Gastrocnemius medialis (tissue), 4 donors: ENCODE data around the gene MACROD1. TPM values are rescaled to one million over a fixed set of nuclear protein-coding genes. Genes with fewer than 3 reads are reported as not detected.
A peak's percentile ranks its signal among the peaks of the same experiment; 100 is the strongest.

Source experiments
- ATAC-seq, 2 donors: fragments of 150-250 bp; one replicate each; pipeline ENCODE4 v1.9.1; 2016
- DNase-seq, 2 donors: peaks; one replicate each; pipeline ENCODE4 v3.0.0-alpha.2; 2019
- H3K27ac ChIP-seq, 4 donors: fragments of 200-600 bp; sonication (generic); 1 replicate in 1 of 4; 2 replicates in 3 of 4; pipeline ENCODE4 v1.5.1; 2016 to 2018; ENCODE audit warnings: mild to moderate bottlenecking in 2 of 4, moderate library complexity in 1 of 4
- H3K27me3 ChIP-seq, 3 donors: fragments of 200-600 bp; sonication (generic) in 2 of 3; 1 replicate in 1 of 3; 2 replicates in 2 of 3; pipeline versions ENCODE4 v1.5.1 to v1.6.0; 2016 to 2019; ENCODE audit warnings: mild to moderate bottlenecking in 1 of 3, moderate library complexity in 1 of 3
- H3K36me3 ChIP-seq, 2 donors: fragments of 200-600 bp; sonication (generic) in 1 of 2; one replicate each; pipeline ENCODE4 v1.5.1; 2017 to 2018
- H3K4me1 ChIP-seq, 2 donors: fragments of 200-600 bp; sonication (generic) in 1 of 2; one replicate each; pipeline ENCODE4 v1.5.1; 2016 to 2017; ENCODE audit warnings: mild to moderate bottlenecking in 2 of 2
- H3K4me3 ChIP-seq, 4 donors: fragments of 200-600 bp; sonication (generic) in 3 of 4; 1 replicate in 1 of 4; 2 replicates in 3 of 4; pipeline ENCODE4 v1.5.1; 2016 to 2019; ENCODE audit warnings: mild to moderate bottlenecking in 2 of 4
- H3K9me3 ChIP-seq, 3 donors: fragments of 200-600 bp; sonication (generic) in 2 of 3; 1 replicate in 1 of 3; 2 replicates in 2 of 3; pipeline ENCODE4 v1.5.1; 2016 to 2019
- POLR2A ChIP-seq, 2 donors: fragments of 450-650 bp; IDR thresholded peaks; one replicate each; pipeline ENCODE4 v1.6.1; 2017; ENCODE audit warnings: antibody characterized with exemption in 2 of 2, mild to moderate bottlenecking in 2 of 2, moderate library complexity in 2 of 2
- in situ Hi-C, 4 donors: fragments of 200-750 bp; cut with MboI; loops; one replicate each; pipeline versions ENCODE4 v1.15.0 to v1.8.0; 2017; ENCODE audit warnings: low sequenced_read_pairs in 4 of 4
- intact Hi-C: fragments of 100-400 bp; cut with DNase I; formaldehyde crosslinking; loops from one replicate; pipeline ENCODE4 v1.15.1; 2023; ENCODE audit warnings: low total_unique reads
- total RNA-seq, 4 donors: library from RNA; depleted of rRNA; stranded (reverse); fragments of >200 nt; gene quantifications; one replicate each; pipeline versions ENCODE4 v1.1.0 to v1.2.3, GENCODE V29; 2016
- TF ChIP-seq, protein P1 (sequence below), 5 experiments: fragments of 450-650 bp in 3 of 5; fragments of 200-600 bp in 2 of 5; sonication (generic) in 2 of 5; IDR thresholded peaks in 4 of 5; conservative IDR thresholded peaks in 1 of 5; 1 replicate in 4 of 5; 2 replicates in 1 of 5; pipeline ENCODE4 v1.5.1; 2016 to 2019; ENCODE audit warnings: antibody characterized with exemption in 5 of 5, mild to moderate bottlenecking in 3 of 5, moderate library complexity in 3 of 5

MACROD1 gene
- total RNA-seq, 4 donors from 2014 or later: 162 to 308 (median 205) TPM

DNA sequence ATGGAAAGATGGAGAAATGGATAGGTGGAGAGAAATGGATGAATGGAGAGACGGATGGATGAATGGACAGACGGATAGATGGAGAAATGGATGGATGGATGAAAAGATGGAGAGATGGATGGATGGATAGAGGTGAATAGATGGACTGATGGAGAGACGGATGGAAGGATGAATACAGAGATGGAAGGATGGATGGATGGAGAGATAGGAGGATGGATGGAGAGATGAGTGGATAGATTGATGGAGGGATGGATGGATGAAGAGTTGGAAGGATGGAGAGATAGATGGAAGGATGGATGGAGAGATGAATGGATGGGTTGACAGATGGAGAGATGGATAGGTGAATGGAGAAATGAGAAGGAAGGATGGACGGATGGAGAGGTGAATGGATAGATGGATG is 66.5 kb downstream of the MACROD1 start:
- peaks cover 52% of the 10 kb centered on the region in 2 donors for H3K4me1 ChIP-seq
- H3K27ac ChIP-seq: no peak overlapping the region
- DNase-seq: no peak
- intact Hi-C loops (no loop called here), in situ Hi-C loops (no loop called here)
- no peak for TF ChIP-seq POLR2A (IDR thresholded peaks at IDR 0.05)
- TF ChIP-seq, protein P1, sequence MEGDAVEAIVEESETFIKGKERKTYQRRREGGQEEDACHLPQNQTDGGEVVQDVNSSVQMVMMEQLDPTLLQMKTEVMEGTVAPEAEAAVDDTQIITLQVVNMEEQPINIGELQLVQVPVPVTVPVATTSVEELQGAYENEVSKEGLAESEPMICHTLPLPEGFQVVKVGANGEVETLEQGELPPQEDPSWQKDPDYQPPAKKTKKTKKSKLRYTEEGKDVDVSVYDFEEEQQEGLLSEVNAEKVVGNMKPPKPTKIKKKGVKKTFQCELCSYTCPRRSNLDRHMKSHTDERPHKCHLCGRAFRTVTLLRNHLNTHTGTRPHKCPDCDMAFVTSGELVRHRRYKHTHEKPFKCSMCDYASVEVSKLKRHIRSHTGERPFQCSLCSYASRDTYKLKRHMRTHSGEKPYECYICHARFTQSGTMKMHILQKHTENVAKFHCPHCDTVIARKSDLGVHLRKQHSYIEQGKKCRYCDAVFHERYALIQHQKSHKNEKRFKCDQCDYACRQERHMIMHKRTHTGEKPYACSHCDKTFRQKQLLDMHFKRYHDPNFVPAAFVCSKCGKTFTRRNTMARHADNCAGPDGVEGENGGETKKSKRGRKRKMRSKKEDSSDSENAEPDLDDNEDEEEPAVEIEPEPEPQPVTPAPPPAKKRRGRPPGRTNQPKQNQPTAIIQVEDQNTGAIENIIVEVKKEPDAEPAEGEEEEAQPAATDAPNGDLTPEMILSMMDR (IDR thresholded peaks at IDR 0.05 in 4 of 5, conservative IDR thresholded peaks at IDR 0.05 in 1 of 5): no peak
- no peaks in the 10 kb centered on the region for H3K36me3 ChIP-seq
- no peak for ATAC-seq
- H3K9me3 ChIP-seq: no peaks in the 10 kb centered on the region
- H3K27me3 ChIP-seq: no peaks in the 10 kb centered on the region
- H3K4me3 ChIP-seq: no peak overlapping the region

GRCh38 chr11:64098318-64098831 is 67.5 kb downstream of the MACROD1 start:
- H3K36me3 ChIP-seq: no peaks in the 10 kb centered on the region
- H3K27me3 ChIP-seq: no peaks in the 10 kb centered on the region
- H3K27ac ChIP-seq: no peak overlapping the region
- no peaks in the 10 kb centered on the region for H3K9me3 ChIP-seq
- ATAC-seq: no peak
- intact Hi-C loops (no loop called here), in situ Hi-C loops (no loop called here)
- TF ChIP-seq, protein P1 (IDR thresholded peaks at IDR 0.05 in 4 of 5, conservative IDR thresholded peaks at IDR 0.05 in 1 of 5): no peak
- TF ChIP-seq POLR2A (IDR thresholded peaks at IDR 0.05): no peak
- DNase-seq: no peak
- H3K4me1 ChIP-seq: peaks cover 62% of the 10 kb centered on the region in 2 donors
- no peak overlapping the region for H3K4me3 ChIP-seq

DNA sequence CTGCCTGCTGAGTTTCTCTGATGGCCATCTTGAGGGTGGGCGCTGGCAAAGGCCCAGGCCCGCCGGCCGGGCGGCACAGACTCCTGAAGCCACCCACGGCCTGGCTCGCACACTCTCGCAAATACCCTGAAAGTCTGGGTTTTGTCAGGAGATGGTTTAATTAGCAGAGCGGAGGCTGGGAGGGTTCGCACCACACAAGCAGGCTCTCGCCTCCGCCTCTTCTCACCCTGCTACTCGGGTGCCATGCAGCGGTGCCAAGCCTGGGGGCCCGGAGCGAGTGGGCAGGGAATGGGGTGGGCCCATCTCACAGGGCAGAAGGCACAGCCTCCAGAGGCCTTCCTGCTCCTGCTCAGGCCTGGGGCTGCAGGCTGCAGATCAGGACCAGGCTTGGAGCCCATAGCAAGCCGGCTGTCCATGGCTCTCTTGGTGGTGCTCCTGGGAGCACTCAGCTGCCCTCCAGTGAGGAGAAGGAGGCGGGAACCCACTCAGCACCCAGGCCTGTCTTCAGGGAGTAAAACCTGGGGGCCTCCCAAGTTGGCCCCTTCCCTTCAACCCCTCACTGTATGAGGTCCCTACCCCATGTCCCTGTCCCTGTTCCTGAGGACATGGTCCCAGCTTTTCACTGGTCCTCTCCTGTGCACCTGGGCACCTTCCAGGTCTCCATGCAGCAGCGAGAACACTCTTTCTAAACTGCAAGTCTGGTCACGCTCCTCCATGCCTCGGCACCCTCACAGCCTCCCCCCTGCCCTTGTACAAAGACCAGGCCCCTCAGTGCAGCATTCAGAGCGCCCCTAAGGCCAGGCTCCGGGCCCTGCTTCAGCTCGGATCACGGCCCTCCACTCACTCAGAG is 68.2 kb downstream of the MACROD1 start:
- Histone ChIP-seq H3K36me3 (no peaks in the 10 kb centered on the region), H3K27ac (no peak overlapping the region), H3K27me3 (no peaks in the 10 kb centered on the region), H3K9me3 (no peaks in the 10 kb centered on the region), H3K4me3 (no peak overlapping the region), H3K4me1 (peaks cover 65 to 66% of the 10 kb centered on the region in 2 donors)
- intact Hi-C loops (no loop called here), in situ Hi-C loops (no loop called here)
- no peak for TF ChIP-seq POLR2A (IDR thresholded peaks at IDR 0.05)
- TF ChIP-seq, protein P1 (IDR thresholded peaks at IDR 0.05 in 4 of 5, conservative IDR thresholded peaks at IDR 0.05 in 1 of 5): no peak
- DNase-seq (no peak), ATAC-seq (no peak)

DNA sequence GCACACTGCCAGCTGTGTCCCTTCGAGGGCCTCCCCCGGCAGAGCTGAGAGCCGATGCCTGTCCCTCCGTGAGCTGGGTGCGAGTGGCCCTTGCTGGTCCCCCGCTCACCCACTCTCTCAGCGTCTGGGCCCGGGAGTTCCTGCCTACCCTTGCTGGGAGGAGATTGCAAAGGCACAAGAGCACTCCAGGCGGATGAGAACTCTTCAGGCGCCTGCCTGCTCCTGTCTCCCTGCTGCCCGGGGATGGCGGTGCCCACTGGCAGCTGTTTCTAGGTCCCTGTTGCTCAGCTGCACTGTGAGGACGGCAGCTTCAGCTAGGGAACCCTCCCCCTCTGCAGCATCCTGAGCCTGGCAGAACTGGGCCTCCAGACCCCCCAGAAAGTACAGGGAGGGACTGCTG is 69.1 kb downstream of the MACROD1 start:
- in situ Hi-C loops (no loop called here), intact Hi-C loops (no loop called here)
- Histone ChIP-seq H3K27me3 (no peaks in the 10 kb centered on the region), H3K4me1 (peaks cover 60 to 66% of the 10 kb centered on the region in 2 donors), H3K27ac (peak overlapping the region in 1 of 4 donors; percentile 83), H3K9me3 (no peaks in the 10 kb centered on the region), H3K36me3 (no peaks in the 10 kb centered on the region), H3K4me3 (no peak overlapping the region)
- no peak for TF ChIP-seq POLR2A (IDR thresholded peaks at IDR 0.05)
- TF ChIP-seq, protein P1 (IDR thresholded peaks at IDR 0.05 in 4 of 5, conservative IDR thresholded peaks at IDR 0.05 in 1 of 5): no peak
- DNase-seq: no peak
- no peak for ATAC-seq
